HUES6 (cell line): ENCODE measurements around the gene GRIN2C.

Experiments used
- H3K27ac ChIP-seq: 2 replicates; pipeline ENCODE4 v1.7.0; 2013; ENCODE audit warnings: low read depth, mild to moderate bottlenecking, low read length, inconsistent platforms
- H3K27me3 ChIP-seq: 2 replicates; pipeline ENCODE4 v1.6.1; 2013; ENCODE audit warnings: low read length; ENCODE audit not compliant: control insufficient read depth, insufficient read depth
- H3K36me3 ChIP-seq: 2 replicates; pipeline ENCODE4 v1.6.1; 2013; ENCODE audit warnings: low read length; ENCODE audit not compliant: control insufficient read depth, insufficient read depth
- H3K4me1 ChIP-seq: 2 replicates; pipeline ENCODE4 v1.6.1; 2013; ENCODE audit warnings: low read length; ENCODE audit not compliant: control insufficient read depth, insufficient read depth
- H3K4me3 ChIP-seq: 2 replicates; pipeline ENCODE4 v1.5.1; 2013; ENCODE audit warnings: low read depth, low read length
- H3K9ac ChIP-seq: one replicate; pipeline ENCODE4 v1.6.1; 2013; ENCODE audit warnings: mild to moderate bottlenecking, low read length
- H3K9me3 ChIP-seq: 2 replicates; pipeline ENCODE4 v1.6.1; 2013; ENCODE audit warnings: low read depth, low read length; ENCODE audit not compliant: control insufficient read depth, insufficient read depth

Gene GRIN2C

GRCh38 chr17:74839990-74840852 lies 19.5 kb downstream of the GRIN2C start:
- H3K9me3 ChIP-seq, result no peaks in the 10 kb centered on the region
- H3K4me1 ChIP-seq, result peaks cover 16% of the 10 kb centered on the region
- H3K4me3 ChIP-seq, result no peak overlapping the region
- H3K27me3 ChIP-seq, result peaks cover 41% of the 10 kb centered on the region
- H3K27ac ChIP-seq, result no peak overlapping the region
- H3K9ac ChIP-seq, result no peak overlapping the region
- H3K36me3 ChIP-seq, result peaks cover 8% of the 10 kb centered on the region

- peaks cover 23% of the 10 kb centered on the region for H3K27me3 ChIP-seq
- no peaks in the 10 kb centered on the region for H3K9me3 ChIP-seq
- no peak overlapping the region for H3K4me3 ChIP-seq
- H3K36me3 ChIP-seq, result peaks cover 8% of the 10 kb centered on the region
- H3K9ac ChIP-seq, result no peak overlapping the region
- H3K4me1 ChIP-seq, result peaks cover 16% of the 10 kb centered on the region
- H3K27ac ChIP-seq, result no peak overlapping the region
Observed at GRCh38 chr17:74838274-74838673, 21.4 kb downstream of the GRIN2C start.

GRCh38 chr17:74836691-74837467 lies 22.8 kb downstream of the GRIN2C start:
- no peak overlapping the region for H3K4me3 ChIP-seq
- peaks cover 15% of the 10 kb centered on the region; the same call in 1 of the 2 replicates for H3K27me3 ChIP-seq
- H3K9ac ChIP-seq, result no peak overlapping the region
- H3K9me3 ChIP-seq, result no peaks in the 10 kb centered on the region
- no peak overlapping the region for H3K27ac ChIP-seq
- peaks cover 8% of the 10 kb centered on the region for H3K36me3 ChIP-seq
- H3K4me1 ChIP-seq, result peaks cover 16% of the 10 kb centered on the region

- Histone ChIP-seq H3K27me3 (peaks cover 8% of the 10 kb centered on the region; the same call in 1 of the 2 replicates), H3K4me3 (no peak overlapping the region), H3K4me1 (peaks cover 12% of the 10 kb centered on the region), H3K27ac (no peak overlapping the region), H3K9me3 (no peaks in the 10 kb centered on the region), H3K36me3 (peaks cover 8% of the 10 kb centered on the region), H3K9ac (no peak overlapping the region)
Observed at GRCh38 chr17:74836191-74836590, 23.5 kb downstream of the GRIN2C start.

- no peaks in the 10 kb centered on the region for H3K9me3 ChIP-seq
- no peak overlapping the region for H3K9ac ChIP-seq
- no peaks in the 10 kb centered on the region for H3K4me1 ChIP-seq
- no peak overlapping the region for H3K4me3 ChIP-seq
- H3K27me3 ChIP-seq, result no peaks in the 10 kb centered on the region
- H3K36me3 ChIP-seq, result peaks cover 11% of the 10 kb centered on the region
- no peak overlapping the region for H3K27ac ChIP-seq
Observed at GRCh38 chr17:74833501-74834377, 25.9 kb downstream of the GRIN2C start.

GRCh38 chr17:74832421-74832820 lies 27.3 kb downstream of the GRIN2C start:
- no peaks in the 10 kb centered on the region for H3K9me3 ChIP-seq
- peaks cover 11% of the 10 kb centered on the region for H3K36me3 ChIP-seq
- no peaks in the 10 kb centered on the region for H3K4me1 ChIP-seq
- no peak overlapping the region for H3K4me3 ChIP-seq
- H3K27ac ChIP-seq, result no peak overlapping the region
- no peak overlapping the region for H3K9ac ChIP-seq
- no peaks in the 10 kb centered on the region for H3K27me3 ChIP-seq

- H3K9me3 ChIP-seq, result no peaks in the 10 kb centered on the region
- H3K36me3 ChIP-seq, result peaks cover 11% of the 10 kb centered on the region
Observed at GRCh38 chr17:74831444-74832146, 28.1 kb downstream of the GRIN2C start.

GRCh38 chr17:74830861-74831260 lies 28.8 kb downstream of the GRIN2C start:
- H3K4me3 ChIP-seq, result no peak overlapping the region
- no peak overlapping the region for H3K27ac ChIP-seq
- no peaks in the 10 kb centered on the region for H3K4me1 ChIP-seq
- peaks cover 4% of the 10 kb centered on the region; the same call in 1 of the 2 replicates for H3K36me3 ChIP-seq
- no peaks in the 10 kb centered on the region for H3K27me3 ChIP-seq
- H3K9ac ChIP-seq, result no peak overlapping the region
- H3K9me3 ChIP-seq, result no peaks in the 10 kb centered on the region

More at GRCh38 chr17:74831444-74832146, 28.1 kb downstream of the GRIN2C start:
- H3K9ac ChIP-seq, result no peak overlapping the region
- H3K27me3 ChIP-seq, result no peaks in the 10 kb centered on the region
- no peaks in the 10 kb centered on the region for H3K4me1 ChIP-seq
- no peak overlapping the region for H3K27ac ChIP-seq
- no peak overlapping the region for H3K4me3 ChIP-seq

- Histone ChIP-seq H3K36me3 (peaks cover 6% of the 10 kb centered on the region; the same call in 1 of the 2 replicates), H3K9ac (no peak overlapping the region), H3K27me3 (no peaks in the 10 kb centered on the region), H3K4me3 (no peak overlapping the region), H3K4me1 (no peaks in the 10 kb centered on the region), H3K9me3 (no peaks in the 10 kb centered on the region), H3K27ac (no peak overlapping the region)
Observed at GRCh38 chr17:74827800-74828199, 31.9 kb downstream of the GRIN2C start.
